Caco-2 (cell line): Measurements from ENCODE around the gene SLC39A6. TPM values are rescaled to one million over a fixed set of nuclear protein-coding genes. Genes with fewer than 3 reads are reported as not detected.

ENCODE experiments used
- BruUV-seq: library from RNA; stranded (reverse); fragments of 400-500 nt; replicated peaks from 2 replicates; lab custom pipeline; 2021; lab: Mats Ljungman, UMichigan
- CTCF ChIA-PET: fragments of 300-600 bp; sonication (Branson Sonifier 250); formaldehyde crosslinking; loops from one replicate; lab custom pipeline; 2022; ENCODE audit warnings: antibody characterized with exemption; lab: Charles Lee
- POLR2A ChIA-PET: fragments of 300-600 bp; sonication (Branson Sonifier 250); formaldehyde crosslinking; loops from one replicate; lab custom pipeline; 2022; ENCODE audit warnings: antibody characterized with exemption; lab: Charles Lee
- DNase-seq, 2 experiments: peaks; one replicate each; pipeline versions ENCODE4 v3.0.0 to v3.0.0-alpha.2; 2020 to 2022
- H3K27me3 ChIP-seq: replicated peaks from 2 replicates; pipeline ENCODE4 v1.6.0; 2011; ENCODE audit warnings: low read length; ENCODE audit not compliant: control insufficient read depth, insufficient read depth
- H3K36me3 ChIP-seq: 2 replicates; pipeline ENCODE4 v1.5.1; 2011; ENCODE audit warnings: low read length; ENCODE audit not compliant: control insufficient read depth, insufficient read depth
- H3K4me1 ChIP-seq: fragments of 250-450 bp; sonication (Bioruptor Pico); 2 replicates; pipeline ENCODE4 v1.5.1; 2020; ENCODE audit warnings: mild to moderate bottlenecking
- H3K4me3 ChIP-seq: 2 replicates; pipeline ENCODE4 v1.5.1; 2011; ENCODE audit warnings: low read depth, mild to moderate bottlenecking, control low read depth, low read length
- H3K9me3 ChIP-seq: fragments of 250-450 bp; sonication (Bioruptor Pico); 2 replicates; pipeline ENCODE4 v1.5.1; 2020; ENCODE audit warnings: mild to moderate bottlenecking, moderate library complexity
- H3K27ac Mint-ChIP-seq: one replicate; pipeline ENCODE4 v1.8.0; 2022; ENCODE audit warnings: mixed read lengths; ENCODE audit not compliant: unreplicated experiment
- H3K27me3 Mint-ChIP-seq: one replicate; pipeline ENCODE4 v1.8.0; 2022; ENCODE audit warnings: mixed read lengths; ENCODE audit not compliant: insufficient read depth, unreplicated experiment
- H3K36me3 Mint-ChIP-seq: one replicate; pipeline ENCODE4 v1.8.0; 2022; ENCODE audit warnings: mild to moderate bottlenecking, mixed read lengths; ENCODE audit not compliant: insufficient read depth, unreplicated experiment
- H3K4me1 Mint-ChIP-seq: one replicate; pipeline ENCODE4 v1.8.0; 2022; ENCODE audit warnings: low read depth, mixed read lengths; ENCODE audit not compliant: unreplicated experiment
- H3K4me3 Mint-ChIP-seq: one replicate; pipeline ENCODE4 v1.8.0; 2022; ENCODE audit warnings: mild to moderate bottlenecking, moderate library complexity, mixed read lengths; ENCODE audit not compliant: unreplicated experiment
- H3K9me3 Mint-ChIP-seq: one replicate; pipeline ENCODE4 v1.8.0; 2022; ENCODE audit warnings: mixed read lengths; ENCODE audit not compliant: unreplicated experiment
- intact Hi-C: fragments of 100-400 bp; cut with micrococcal nuclease; formaldehyde crosslinking; loops from one replicate; pipeline ENCODE4 v1.10.0; 2022; ENCODE audit not compliant: unreplicated experiment
- total RNA-seq: library from RNA; stranded (reverse); gene quantifications from 2 replicates; pipeline ENCODE4 v1.2.3, GENCODE V29; 2022
- TF ChIP-seq, protein P1 (sequence below), 2 experiments: fragments of 200-600 bp in 1 of 2; IDR thresholded peaks; 1 replicate in 1 of 2; 2 replicates in 1 of 2; pipeline versions ENCODE4 v1.5.1 to v1.8.0; 2011 to 2022; ENCODE audit warnings: antibody characterized with exemption in 1 of 2, control low read depth in 1 of 2, inconsistent platforms in 1 of 2, low read depth in 1 of 2, low read length in 1 of 2, mild to moderate bottlenecking in 1 of 2, moderate library complexity in 1 of 2; ENCODE audit not compliant: insufficient read depth in 1 of 2, severe bottlenecking in 1 of 2, unreplicated experiment in 1 of 2

SLC39A6 gene
- total RNA-seq, 1 experiment from 2014 or later: 19.5 TPM

DNA sequence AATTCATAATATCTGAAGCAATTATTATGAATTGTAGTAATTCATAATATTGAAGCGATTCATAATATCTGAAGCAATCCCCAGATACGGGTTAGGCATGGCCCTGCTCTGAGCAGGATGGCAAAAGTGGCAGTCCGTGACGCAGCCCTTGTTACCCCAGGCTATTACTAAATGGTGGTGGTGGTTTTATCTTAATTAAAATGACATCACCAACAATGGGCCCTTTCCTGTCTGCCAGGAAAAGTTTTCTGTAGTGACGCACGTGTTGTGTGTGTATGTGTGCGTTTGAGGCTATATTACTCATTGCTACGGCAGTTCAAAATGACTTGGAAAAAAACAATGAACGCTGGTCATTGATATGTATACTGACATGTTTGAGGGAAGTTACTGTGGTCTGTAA is 47.6 kb upstream of the SLC39A6 start:
- ChIA-PET CTCF (no interaction called here), POLR2A (no interaction called here)
- intact Hi-C loops: no loop called here
- Histone ChIP-seq H3K36me3 (no peaks in the 10 kb centered on the region), H3K4me3 (no peak overlapping the region), H3K9me3 (no peaks in the 10 kb centered on the region), H3K4me1 (peaks cover 12% of the 10 kb centered on the region), H3K27me3 (no peaks in the 10 kb centered on the region)
- Mint-ChIP-seq H3K4me3 (no peak overlapping the region), H3K9me3 (no peaks in the 10 kb centered on the region), H3K27ac (no peak overlapping the region), H3K36me3 (peaks cover 9% of the 10 kb centered on the region), H3K27me3 (no peaks in the 10 kb centered on the region), H3K4me1 (peaks cover 13% of the 10 kb centered on the region)
- TF ChIP-seq, protein P1, sequence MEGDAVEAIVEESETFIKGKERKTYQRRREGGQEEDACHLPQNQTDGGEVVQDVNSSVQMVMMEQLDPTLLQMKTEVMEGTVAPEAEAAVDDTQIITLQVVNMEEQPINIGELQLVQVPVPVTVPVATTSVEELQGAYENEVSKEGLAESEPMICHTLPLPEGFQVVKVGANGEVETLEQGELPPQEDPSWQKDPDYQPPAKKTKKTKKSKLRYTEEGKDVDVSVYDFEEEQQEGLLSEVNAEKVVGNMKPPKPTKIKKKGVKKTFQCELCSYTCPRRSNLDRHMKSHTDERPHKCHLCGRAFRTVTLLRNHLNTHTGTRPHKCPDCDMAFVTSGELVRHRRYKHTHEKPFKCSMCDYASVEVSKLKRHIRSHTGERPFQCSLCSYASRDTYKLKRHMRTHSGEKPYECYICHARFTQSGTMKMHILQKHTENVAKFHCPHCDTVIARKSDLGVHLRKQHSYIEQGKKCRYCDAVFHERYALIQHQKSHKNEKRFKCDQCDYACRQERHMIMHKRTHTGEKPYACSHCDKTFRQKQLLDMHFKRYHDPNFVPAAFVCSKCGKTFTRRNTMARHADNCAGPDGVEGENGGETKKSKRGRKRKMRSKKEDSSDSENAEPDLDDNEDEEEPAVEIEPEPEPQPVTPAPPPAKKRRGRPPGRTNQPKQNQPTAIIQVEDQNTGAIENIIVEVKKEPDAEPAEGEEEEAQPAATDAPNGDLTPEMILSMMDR (IDR thresholded peaks at IDR 0.05; ENCODE audit: insufficient read depth in 1 of 2, low read depth in 1 of 2, low read length in 1 of 2, severe bottlenecking in 1 of 2, unreplicated experiment in 1 of 2): no peak
- BruUV-seq: no TSS peak
- no peak for DNase-seq

DNA sequence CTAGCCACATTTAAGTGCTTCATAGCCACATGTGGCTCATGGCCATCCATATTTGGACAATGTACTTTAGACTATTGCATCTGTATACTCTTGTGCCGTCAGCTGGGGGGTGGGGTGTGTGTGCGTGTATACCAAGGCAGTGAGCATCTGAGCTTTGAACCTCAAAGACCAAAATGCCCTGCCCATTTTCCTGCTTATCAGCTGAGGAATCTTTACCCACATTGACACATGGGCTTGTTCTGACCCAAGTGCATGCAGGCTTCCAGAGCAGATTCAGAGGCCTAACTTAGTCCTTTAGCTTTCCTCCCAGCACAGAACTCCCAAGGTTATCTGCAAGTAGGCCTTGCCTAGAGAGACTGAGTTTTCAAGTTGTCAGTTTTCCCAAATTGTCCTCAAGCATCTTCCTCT is 47.0 kb upstream of the SLC39A6 start:
- CTCF ChIA-PET: no interaction called here
- H3K9me3 Mint-ChIP-seq: no peaks in the 10 kb centered on the region
- H3K27me3 Mint-ChIP-seq: no peaks in the 10 kb centered on the region
- H3K4me3 Mint-ChIP-seq: no peak overlapping the region
- H3K4me1 Mint-ChIP-seq: peaks cover 13% of the 10 kb centered on the region
- BruUV-seq: no TSS peak
- intact Hi-C loops: no loop called here
- Histone ChIP-seq H3K4me1 (peaks cover 12% of the 10 kb centered on the region), H3K36me3 (no peaks in the 10 kb centered on the region), H3K4me3 (no peak overlapping the region), H3K9me3 (no peaks in the 10 kb centered on the region), H3K27me3 (no peaks in the 10 kb centered on the region)
- H3K36me3 Mint-ChIP-seq: peaks cover 9% of the 10 kb centered on the region
- peak; percentile 76 to 84 for DNase-seq
- no peak overlapping the region for H3K27ac Mint-ChIP-seq
- POLR2A ChIA-PET: no interaction called here
- TF ChIP-seq, protein P1 (IDR thresholded peaks at IDR 0.05; ENCODE audit: insufficient read depth in 1 of 2, low read depth in 1 of 2, low read length in 1 of 2, severe bottlenecking in 1 of 2, unreplicated experiment in 1 of 2): no peak

DNA sequence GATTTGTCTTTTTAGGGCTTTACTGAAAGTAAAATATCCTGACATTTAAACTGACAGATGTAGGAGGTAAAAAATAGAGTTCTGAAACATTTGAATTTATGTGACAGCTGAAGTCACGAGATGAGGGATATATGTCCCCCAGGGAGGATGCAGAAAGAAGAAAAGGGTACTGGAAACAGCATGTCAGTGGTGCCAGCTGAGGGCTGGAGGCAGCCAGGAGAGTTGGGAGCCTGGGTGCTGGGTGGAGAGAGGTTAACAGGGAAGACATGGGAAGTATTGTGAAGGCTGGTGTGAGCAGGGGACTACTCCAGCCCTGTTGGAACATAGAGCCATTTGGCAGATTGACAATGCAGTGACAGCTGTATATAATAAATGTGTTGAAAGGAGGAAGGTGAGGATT is 46.3 kb upstream of the SLC39A6 start:
- peaks cover 9% of the 10 kb centered on the region for H3K36me3 Mint-ChIP-seq
- no peak overlapping the region for H3K4me3 ChIP-seq
- H3K27ac Mint-ChIP-seq: peak overlapping the region; percentile 54
- no peaks in the 10 kb centered on the region for H3K27me3 ChIP-seq
- CTCF ChIA-PET: no interaction called here
- intact Hi-C loops: no loop called here
- BruUV-seq: TSS peak; percentile 16
- peaks cover 13% of the 10 kb centered on the region for H3K4me1 Mint-ChIP-seq
- POLR2A ChIA-PET: no interaction called here
- H3K9me3 Mint-ChIP-seq: no peaks in the 10 kb centered on the region
- no peak for DNase-seq
- H3K4me1 ChIP-seq: peaks cover 12% of the 10 kb centered on the region
- no peaks in the 10 kb centered on the region for H3K9me3 ChIP-seq
- no peaks in the 10 kb centered on the region for H3K27me3 Mint-ChIP-seq
- peak overlapping the region; percentile 16 for H3K4me3 Mint-ChIP-seq
- no peaks in the 10 kb centered on the region for H3K36me3 ChIP-seq
- TF ChIP-seq, protein P1 (IDR thresholded peaks at IDR 0.05; ENCODE audit: insufficient read depth in 1 of 2, low read depth in 1 of 2, low read length in 1 of 2, severe bottlenecking in 1 of 2, unreplicated experiment in 1 of 2): no peak
